Activated effector memory CD4-positive, alpha-beta T cell treated with anti-CD3 and anti-CD28 coated beads, Interleukin-2, amount 50 U/mL, for 16 hours (primary cell): ENCODE data around the gene NFYC.
A peak's percentile ranks its signal among the peaks of the same experiment; 100 is the strongest.
"Not testable (repeated sequence)": the region's sequence is repeated elsewhere in the genome, so short reads cannot be mapped to it uniquely, and the experiment has no call there.

ENCODE experiments used
- DNase-seq: peaks from one replicate; pipeline ENCODE4 v3.0.0-alpha.2; 2020

NFYC gene

DNA sequence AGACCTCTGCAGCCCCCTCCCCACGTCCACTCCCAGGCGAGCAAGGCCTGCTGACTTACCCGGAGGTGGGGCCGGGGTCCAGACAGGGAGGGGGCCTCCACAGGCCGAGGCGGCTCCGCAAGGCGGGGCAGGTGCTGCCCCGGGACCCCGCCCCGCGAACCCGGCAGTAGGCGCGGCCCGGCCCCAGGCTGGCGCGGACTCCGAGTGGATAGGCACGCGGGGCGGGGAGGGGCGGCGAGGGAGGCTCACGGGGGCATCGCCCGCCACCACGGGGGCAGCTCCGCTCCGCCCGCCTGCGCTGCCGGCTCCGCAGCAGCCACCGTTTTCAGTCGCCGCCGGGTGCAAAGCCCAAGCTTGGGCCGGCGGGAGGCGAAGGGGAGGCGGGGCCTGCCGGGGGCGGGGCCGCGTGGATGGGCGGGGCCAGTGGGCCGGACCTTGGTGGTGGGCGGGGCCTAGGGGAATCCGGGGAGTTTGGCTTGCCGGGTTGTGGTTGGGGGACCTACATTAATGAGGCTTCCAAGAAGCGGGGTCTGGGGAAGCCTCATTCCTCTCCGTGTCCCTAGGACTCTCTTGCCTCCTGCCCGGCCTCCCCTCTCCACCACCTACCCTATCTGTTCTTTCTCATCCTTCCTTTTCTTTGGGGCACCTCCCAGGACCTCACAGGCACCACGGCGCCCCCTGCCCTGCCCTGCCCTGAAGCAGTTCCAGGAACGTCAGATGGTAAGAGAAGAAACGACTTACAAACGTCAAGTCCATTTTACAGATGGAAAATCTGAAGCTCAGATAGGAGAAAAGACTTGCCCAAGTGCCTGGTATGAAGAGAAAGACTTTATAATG is 26.0 kb upstream of the NFYC start, which contains the start of gene RIMS3:
RIMS3 (minus strand) TSS at position 348 of the 837 bp plus-strand sequence. CDS start 23,757 bp downstream, outside the sequence.
- peak; percentile 94 for DNase-seq

DNA sequence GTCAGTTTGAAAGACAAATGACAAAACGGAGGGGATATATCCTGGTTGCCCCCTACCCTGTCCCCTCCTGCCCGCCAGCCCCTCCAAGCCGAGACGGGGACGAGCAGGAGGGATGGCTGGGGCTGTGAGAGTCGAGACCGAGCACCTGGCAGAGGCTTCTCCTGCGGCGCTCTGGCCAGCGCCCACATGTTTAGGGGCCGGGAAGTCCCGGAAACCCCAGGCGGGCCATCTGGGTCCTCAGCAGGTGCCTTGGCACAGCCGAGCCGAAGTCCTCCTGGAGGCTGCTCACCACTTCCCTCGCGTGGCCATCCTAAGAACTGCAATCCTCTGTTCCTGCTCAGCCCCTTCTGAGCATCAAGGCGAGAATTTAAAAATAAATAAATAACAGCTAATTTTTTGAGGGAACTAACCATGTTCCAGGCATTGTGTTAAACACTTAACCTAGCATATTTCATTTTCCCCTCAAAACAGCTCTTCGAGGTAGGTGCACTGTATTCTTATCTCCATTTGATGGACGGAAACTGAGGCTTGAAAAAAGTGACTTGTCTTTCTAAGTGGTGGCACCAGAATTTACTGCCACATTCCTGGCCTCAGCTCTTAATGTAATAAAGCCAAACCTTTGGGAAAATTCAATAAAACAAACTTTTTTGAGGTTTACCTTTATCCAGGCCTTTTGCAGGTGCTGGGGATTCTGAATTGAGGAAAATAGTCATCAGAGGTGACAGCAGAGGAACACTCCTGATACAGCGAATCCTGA is 22.6 kb upstream of the NFYC start:
- DNase-seq, result peak; percentile 94

DNA sequence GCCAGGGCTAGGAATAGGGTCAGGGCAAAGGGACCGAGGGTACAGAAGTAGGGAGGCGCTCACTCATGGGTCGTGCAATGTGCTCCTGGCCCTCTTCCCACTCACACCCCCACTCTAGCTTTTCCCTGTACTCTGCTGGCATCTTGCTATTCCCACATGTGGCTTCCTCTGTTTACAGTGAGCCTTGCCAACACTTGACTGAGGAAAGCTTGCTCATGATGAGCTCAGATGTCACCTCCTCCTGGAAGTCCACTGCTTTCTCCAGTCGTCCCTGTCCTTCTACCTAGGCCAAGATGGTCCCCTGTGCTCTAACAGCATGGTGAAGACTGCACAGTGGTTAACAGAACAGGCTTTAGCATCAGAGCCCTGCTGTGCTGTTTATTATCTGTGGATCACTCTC is 18.1 kb upstream of the NFYC start:
- no peak for DNase-seq

GRCh38 chr1:40676501-40676900 is 15.0 kb upstream of the NFYC start:
- no peak for DNase-seq

DNA sequence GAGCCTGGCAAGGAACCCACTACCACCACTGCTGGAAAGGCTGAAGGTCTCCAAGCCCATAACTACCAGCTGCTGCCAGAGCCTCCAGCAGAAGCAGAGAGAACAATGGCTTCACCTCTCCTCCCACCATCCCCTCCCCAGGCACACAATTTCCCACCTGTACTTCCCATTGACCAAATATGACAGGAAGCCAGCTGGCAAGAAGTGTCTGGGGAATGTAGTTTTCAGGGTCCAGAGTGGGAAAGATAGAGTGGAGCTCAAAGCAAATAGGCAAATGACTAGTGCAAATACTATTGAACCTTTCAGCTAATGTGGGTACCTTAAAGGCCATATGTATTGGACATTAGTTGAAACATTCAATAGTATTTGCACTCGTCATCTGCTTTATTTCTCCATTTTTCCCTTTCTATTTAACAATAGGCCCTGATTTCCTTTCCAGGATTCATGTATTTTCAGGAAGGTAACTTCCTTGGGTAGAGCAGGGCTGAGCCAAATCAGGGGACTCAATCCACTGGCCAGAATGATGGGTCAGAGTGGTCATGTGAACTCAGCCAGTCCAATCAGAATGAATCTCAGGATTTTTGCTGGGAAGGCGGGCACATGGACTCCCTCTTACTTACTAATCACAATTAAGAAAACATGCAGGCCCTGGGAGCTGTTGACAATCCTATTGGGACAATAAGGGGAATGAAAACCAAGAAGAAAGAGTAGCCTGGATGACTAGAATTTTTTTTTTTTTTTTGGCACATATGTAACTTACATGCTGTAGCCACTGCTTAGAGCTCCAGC is 12.1 kb upstream of the NFYC start:
- no peak for DNase-seq

DNA sequence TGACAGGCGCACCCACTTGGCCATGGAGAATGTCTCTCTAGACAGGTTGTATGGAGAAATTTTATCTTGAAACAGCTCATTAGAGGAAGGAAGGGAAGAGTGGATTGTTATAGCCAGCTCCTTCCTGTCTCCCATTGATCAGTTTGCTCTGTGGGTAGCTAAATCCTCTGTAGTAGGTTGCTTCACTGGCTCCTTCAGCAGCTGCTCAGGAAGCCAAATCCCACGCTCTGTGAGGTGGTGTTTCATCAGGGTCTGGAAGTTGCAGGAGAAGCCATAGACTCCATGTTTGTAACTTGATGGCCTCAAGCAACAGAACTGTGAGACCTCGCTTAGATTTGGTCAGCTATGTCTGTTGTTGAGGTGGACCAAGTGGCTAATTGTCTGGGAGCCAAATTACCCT is 6.8 kb upstream of the NFYC start:
- no peak for DNase-seq

GRCh38 chr1:40687059-40687458 is 4.4 kb upstream of the NFYC start:
- DNase-seq, result no peak

DNA sequence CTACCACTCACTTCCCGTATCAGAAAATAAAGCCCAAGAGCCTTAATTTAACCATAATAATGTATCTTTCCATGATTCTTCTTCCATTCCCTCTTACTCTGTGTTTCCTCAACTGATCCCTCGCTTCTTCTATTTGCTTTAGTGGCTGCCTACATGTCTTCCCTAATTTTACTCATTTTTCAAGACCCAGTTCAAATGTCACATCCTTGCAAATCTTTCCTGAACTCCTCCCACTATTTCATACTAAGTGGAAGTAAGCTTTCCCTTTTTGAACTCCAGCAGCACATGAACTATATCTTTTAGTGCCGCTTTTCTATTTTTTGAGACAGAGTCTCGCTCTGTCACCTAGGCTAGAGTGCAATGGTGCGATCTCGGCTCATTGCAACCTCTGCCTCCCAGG is 3.8 kb upstream of the NFYC start:
- no peak for DNase-seq

- no peak for DNase-seq
Measured at GRCh38 chr1:40689737-40690136, 1.8 kb upstream of the NFYC start.

- no peak for DNase-seq
Measured at GRCh38 chr1:40690771-40691537, 550 bp upstream of the NFYC start.

DNA sequence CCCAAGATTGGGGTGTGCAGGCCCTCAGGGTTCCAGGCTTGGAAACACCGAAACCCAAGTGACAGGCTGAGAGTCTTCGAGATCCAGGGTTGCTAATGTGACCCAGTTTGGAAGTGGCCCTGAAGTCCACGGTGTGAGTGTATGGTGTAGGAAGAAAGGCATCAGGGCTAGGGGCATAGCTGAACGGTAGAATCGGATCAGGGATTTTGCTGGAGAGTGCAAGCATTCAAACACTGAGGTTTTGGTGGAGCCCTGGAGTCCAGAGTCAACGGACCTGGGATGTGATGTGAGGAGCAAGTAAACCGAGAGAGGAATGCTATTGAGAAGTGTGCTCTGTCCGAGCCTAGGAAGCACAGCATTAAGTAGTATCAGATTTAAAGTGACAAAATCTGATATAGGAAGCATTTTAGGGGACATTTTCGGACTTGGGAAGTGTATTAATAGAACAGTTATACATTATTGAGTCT is 958 bp downstream of the NFYC start:
- no peak for DNase-seq

GRCh38 chr1:40693425-40693824 is 1.9 kb downstream of the NFYC start:
- DNase-seq, result no peak

DNA sequence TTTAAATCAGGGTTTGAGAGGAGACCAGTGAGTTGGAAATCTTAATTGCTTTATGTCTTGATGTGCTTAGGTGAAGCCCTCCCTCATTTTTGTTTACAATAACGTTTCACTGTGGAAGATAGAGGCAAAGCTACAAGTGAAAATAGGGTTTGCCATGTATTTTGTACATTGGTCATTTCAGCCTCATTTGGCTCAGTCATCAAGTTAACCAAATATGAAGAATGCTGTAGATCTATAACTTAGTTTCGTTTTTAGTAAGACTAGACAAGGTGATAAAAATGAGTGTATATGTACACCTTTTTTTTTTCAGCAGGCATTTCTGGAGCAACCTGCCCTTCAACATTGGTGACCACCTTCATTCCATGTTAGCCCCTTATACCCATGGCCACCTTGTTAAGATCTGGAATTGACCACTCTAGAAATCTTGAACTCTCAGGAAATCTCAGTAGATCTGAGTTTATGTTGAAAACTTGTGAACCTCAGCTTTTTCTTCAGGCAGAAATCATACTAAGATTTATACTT is 2.9 kb downstream of the NFYC start:
- DNase-seq, result no peak

DNA sequence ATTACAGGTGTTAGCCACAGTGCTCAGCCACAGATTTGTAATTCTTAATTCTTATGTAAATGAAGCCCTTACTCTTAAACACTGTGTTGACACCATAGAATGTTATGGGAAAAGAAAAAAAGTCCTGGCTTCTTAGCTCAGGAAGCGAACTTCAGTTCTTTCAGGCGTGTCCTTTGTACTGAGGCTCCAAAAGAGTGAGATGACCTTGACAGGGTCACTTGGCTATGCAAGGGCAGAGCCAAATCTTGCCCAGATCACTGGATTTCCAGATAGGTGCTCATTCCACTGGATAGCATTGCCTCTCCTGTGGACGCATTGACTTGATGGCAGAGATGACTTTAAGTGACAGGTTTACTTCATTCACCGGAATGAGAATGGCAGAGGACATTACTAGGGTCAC is 4.8 kb downstream of the NFYC start:
- DNase-seq, result no peak

DNA sequence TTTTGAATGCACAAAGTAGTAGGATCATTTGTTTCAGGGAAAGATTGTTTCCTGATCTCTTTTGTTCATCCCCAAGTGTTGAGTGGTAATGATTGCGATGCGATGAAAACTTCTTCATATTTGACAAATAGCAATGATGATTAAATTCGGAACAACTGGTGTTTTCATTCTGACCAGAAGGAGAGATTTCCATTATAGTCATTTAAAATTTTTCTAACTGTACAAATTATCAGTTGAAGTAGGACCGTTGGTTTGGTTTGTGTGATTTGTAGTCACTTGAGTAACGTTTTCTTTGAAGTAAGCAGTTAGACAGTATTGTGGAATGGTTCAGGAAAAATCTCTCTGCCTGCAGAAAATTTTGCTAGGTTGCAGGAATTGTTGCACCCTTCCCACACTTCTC is 5.9 kb downstream of the NFYC start:
- DNase-seq, result no peak

DNA sequence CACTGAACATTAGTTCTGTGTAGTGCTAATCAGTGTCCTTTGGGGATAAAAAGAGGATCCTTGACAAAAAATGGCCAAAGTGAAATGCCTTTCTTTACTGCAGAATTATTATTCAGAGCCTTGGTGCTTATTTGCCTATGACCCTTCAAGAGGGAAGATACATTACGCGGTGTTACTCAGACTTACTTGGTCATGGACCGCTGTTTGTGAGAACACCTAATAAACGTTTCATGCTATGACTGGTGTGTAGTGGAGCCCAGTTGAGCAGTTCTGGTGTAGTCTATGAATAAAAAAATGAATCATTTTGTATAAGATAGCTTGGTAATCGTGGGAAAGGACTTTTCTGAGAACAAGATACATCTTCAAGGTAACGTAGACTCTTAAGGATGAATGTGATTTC is 8.3 kb downstream of the NFYC start:
- DNase-seq, result no peak

- DNase-seq, result no peak
Measured at GRCh38 chr1:40701684-40702083, 10.2 kb downstream of the NFYC start.

GRCh38 chr1:40702810-40703209 is 11.3 kb downstream of the NFYC start:
- DNase-seq, result not testable (repeated sequence)

- DNase-seq, result no peak
Measured at GRCh38 chr1:40703316-40703715, 11.8 kb downstream of the NFYC start.

DNA sequence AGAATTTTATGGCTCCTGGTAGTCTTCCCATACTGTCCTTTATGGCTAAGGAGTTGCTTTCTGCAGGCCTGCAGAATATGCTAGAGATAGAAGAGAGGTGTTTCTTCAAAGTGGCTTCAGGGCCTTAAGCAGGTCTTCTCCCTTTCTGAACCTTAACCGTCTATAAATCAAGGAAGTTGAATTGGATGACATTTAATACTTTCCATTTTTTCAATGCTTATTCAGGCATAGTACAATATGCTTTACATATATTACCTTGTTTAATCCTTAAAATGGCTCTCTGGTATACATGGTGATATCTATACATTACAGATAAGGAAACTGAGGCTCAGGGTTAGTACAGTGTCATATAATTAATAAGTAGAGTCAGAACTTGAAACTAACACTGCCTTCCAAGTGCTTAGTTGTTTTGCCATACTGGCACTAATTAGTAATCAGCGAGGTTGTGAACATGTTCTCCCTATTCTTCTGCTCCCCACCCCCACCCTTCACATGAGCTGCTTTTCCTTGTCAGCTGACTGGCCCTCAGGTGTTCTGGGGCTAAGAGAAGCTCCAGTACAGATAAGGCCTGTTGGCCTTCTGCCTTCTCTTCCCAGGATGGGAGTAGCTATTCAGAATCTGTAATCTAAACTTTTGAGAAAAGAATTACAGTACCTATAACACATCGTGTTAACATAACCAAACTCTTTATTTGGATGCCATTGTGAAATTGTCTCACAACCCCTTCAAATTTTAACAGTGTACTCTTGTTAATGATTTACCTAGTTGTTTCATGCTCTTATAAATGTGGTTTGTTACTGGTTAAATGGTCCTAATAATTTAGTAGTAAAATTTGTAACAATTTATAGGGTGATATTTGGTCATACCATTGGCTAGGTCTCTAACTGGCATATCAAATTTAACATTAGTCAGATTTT is 13.6 kb downstream of the NFYC start:
- DNase-seq, result no peak

DNA sequence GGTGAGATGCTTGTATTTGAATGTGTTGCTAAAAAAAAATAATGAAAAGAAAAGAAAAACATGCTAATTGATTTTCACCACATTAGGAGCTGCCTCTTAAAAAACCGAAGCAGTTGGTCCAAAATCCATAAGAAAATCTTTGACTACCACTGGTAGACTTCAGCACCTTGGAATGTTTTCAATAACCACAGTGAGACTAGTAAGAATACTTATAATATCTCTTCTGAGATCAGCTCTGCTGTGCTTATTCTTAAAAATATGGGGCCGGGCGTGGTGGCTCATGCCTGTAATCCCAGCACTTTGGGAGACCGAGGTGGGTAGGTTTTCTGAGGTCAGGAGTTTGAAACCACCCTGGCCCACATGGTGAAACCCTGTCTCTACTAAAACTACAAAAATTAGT is 15.1 kb downstream of the NFYC start:
- no peak for DNase-seq
